ENCODE measurements around the gene EMSY. TPM values are rescaled to one million over a fixed set of nuclear protein-coding genes. Genes with fewer than 3 reads are reported as not detected.

Gene EMSY
- total RNA-seq, 1 donor from 2014 or later: 42.3 TPM

DNA sequence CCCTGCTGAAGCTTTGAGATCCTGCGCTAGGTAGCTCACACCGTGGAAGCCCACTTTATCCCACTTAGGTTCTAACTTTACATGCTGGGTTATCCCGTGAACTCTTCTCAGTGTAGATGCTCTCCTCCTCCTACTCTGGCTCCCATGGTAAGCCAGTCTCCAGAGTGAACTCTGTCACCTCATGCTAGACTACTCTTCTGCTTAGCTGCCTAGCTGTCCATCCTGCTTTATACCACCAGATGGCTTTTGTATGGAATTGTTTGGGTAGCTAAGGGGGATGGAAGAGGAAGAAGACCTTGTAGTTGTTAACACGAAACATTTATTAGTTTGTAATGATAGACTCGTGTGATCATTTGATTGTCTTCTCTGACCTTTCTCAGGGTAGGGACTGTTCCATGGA lies 46.8 kb downstream of the EMSY start:
- H3K9me3 Mint-ChIP-seq (ENCODE audit: low read depth): no peaks in the 10 kb centered on the region
- no peak overlapping the region for H3K27ac Mint-ChIP-seq
- no peak for DNase-seq (ENCODE audit: low spot score, unreplicated experiment)
- peaks cover 19% of the 10 kb centered on the region for H3K36me3 Mint-ChIP-seq (ENCODE audit: insufficient read depth)
- H3K4me1 Mint-ChIP-seq (ENCODE audit: low read depth): no peaks in the 10 kb centered on the region
- no peak overlapping the region for H3K4me3 Mint-ChIP-seq (ENCODE audit: low read depth)
- TF ChIP-seq, protein P1, sequence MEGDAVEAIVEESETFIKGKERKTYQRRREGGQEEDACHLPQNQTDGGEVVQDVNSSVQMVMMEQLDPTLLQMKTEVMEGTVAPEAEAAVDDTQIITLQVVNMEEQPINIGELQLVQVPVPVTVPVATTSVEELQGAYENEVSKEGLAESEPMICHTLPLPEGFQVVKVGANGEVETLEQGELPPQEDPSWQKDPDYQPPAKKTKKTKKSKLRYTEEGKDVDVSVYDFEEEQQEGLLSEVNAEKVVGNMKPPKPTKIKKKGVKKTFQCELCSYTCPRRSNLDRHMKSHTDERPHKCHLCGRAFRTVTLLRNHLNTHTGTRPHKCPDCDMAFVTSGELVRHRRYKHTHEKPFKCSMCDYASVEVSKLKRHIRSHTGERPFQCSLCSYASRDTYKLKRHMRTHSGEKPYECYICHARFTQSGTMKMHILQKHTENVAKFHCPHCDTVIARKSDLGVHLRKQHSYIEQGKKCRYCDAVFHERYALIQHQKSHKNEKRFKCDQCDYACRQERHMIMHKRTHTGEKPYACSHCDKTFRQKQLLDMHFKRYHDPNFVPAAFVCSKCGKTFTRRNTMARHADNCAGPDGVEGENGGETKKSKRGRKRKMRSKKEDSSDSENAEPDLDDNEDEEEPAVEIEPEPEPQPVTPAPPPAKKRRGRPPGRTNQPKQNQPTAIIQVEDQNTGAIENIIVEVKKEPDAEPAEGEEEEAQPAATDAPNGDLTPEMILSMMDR (IDR thresholded peaks at IDR 0.05; ENCODE audit: unreplicated experiment): no peak
- H3K27me3 Mint-ChIP-seq: no peaks in the 10 kb centered on the region

DNA sequence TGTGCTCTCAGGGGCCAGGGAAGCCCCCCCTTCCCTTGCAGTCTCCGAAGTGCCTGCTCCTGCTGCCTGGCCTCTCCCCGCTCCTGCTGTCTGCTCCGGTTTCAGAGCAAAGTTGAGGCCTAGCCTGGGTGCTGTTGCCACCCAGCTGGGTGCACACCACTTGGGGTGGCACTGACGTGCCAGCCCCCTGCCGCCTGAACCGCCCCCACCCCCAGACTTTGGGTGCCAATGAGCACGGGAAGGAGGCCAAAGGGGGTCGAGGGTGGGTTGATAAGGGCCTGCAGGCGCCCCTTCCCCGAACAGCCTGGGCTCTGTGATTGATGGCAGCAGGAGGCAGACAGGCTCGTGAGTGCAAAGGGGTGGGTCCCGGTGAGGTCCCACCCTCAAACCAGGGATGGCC lies 48.2 kb downstream of the EMSY start:
- Mint-ChIP-seq H3K27ac (no peak overlapping the region), H3K4me1 (ENCODE audit: low read depth) (no peaks in the 10 kb centered on the region), H3K36me3 (ENCODE audit: insufficient read depth) (peaks cover 26% of the 10 kb centered on the region), H3K9me3 (ENCODE audit: low read depth) (no peaks in the 10 kb centered on the region), H3K4me3 (ENCODE audit: low read depth) (no peak overlapping the region), H3K27me3 (no peaks in the 10 kb centered on the region)
- TF ChIP-seq, protein P1 (IDR thresholded peaks at IDR 0.05; ENCODE audit: unreplicated experiment): no peak
- no peak for DNase-seq (ENCODE audit: low spot score, unreplicated experiment)

DNA sequence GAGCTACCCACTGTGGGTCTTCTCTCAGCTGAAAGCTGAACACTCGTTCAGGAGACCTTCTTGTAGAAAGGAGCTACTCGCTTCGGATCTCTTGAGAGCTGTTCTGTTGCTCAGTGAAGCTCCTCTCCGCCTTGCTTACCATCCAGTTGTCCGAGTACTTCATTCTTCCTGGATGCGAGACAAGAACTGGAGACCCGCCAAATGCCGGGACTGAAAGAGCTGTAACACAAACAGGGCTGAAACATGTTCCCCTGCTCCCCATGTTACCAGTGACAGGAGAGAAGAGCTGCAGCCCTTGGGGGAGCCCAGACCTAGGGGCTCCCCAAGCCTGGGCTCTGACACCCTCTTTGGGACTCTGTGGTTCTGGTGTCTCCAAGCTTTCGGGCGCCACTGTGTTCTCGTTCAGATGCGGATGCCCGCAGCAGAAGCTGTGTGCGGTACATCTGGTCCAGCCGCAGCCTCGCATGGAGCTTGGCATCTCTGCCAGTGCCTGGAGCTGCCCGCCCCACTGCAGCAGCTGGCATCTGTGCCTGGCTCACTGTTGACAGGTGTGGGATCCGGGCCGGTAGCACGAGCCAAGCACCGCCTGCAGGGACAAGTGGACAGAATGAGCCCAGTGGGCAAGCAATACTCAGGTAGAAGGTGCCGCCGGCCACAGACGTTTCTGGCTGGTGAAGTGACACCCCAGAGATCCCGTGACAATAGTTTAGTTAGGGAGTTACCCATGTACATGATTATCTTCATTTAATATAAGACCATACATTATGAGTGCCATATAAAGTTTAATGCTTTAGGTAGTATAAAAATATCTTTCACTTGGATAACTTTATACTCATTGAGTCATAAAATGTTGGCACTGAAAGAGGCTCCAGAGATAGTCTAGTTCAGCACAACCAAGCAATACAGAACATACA lies 49.1 kb downstream of the EMSY start:
- Mint-ChIP-seq H3K4me1 (ENCODE audit: low read depth) (no peaks in the 10 kb centered on the region), H3K4me3 (ENCODE audit: low read depth) (no peak overlapping the region), H3K27ac (no peak overlapping the region), H3K9me3 (ENCODE audit: low read depth) (no peaks in the 10 kb centered on the region), H3K27me3 (no peaks in the 10 kb centered on the region), H3K36me3 (ENCODE audit: insufficient read depth) (peaks cover 24% of the 10 kb centered on the region)
- DNase-seq (ENCODE audit: low spot score, unreplicated experiment): no peak
- TF ChIP-seq, protein P1 (IDR thresholded peaks at IDR 0.05; ENCODE audit: unreplicated experiment): no peak

DNA sequence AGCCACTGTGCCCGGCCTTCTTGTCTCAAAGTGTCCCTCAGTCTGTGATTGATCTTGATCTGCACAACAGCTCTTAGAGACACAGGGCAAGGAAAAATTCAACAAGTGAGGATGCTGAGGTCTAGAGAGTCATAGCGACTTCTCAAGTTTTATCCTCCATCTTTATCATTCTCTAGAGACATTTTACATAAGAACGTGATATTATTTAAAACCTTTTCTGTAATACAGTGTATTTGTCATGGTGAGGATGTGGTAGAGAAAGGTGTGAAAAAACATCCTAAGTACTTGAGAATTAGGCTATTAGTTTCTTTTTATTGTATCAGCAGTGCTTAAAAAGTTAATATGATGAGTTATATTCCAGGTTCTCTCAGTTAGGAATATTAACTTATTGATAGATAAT lies 50.2 kb downstream of the EMSY start:
- Mint-ChIP-seq H3K27me3 (no peaks in the 10 kb centered on the region), H3K27ac (no peak overlapping the region), H3K4me1 (ENCODE audit: low read depth) (no peaks in the 10 kb centered on the region), H3K36me3 (ENCODE audit: insufficient read depth) (peaks cover 24% of the 10 kb centered on the region), H3K4me3 (ENCODE audit: low read depth) (no peak overlapping the region), H3K9me3 (ENCODE audit: low read depth) (no peaks in the 10 kb centered on the region)
- DNase-seq (ENCODE audit: low spot score, unreplicated experiment): no peak
- TF ChIP-seq, protein P1 (IDR thresholded peaks at IDR 0.05; ENCODE audit: unreplicated experiment): no peak

DNA sequence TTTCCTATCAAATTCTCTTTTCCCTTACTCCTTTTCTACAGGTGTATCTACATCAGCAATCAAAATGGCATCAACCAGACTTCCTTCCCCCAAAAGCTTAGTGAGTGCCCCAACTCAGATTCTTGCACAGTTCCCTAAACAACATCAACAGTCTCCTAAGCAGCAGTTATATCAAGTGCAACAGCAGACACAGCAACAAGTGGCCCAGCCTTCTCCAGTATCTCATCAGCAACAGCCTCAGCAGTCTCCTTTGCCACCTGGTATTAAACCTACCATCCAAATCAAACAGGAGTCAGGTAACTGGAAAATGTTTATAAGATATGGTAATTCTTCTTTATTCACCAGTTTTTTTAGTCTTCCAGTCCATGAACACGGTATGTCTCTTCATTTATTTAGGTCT lies 51.4 kb downstream of the EMSY start:
- TF ChIP-seq, protein P1 (IDR thresholded peaks at IDR 0.05; ENCODE audit: unreplicated experiment): no peak
- H3K4me1 Mint-ChIP-seq (ENCODE audit: low read depth): no peaks in the 10 kb centered on the region
- H3K36me3 Mint-ChIP-seq (ENCODE audit: insufficient read depth): peaks cover 33% of the 10 kb centered on the region

More for the DNA sequence above, 51.4 kb downstream of the EMSY start:
- DNase-seq (ENCODE audit: low spot score, unreplicated experiment): no peak
- H3K9me3 Mint-ChIP-seq (ENCODE audit: low read depth): peaks cover 11% of the 10 kb centered on the region
- H3K27ac Mint-ChIP-seq: no peak overlapping the region
- no peak overlapping the region for H3K4me3 Mint-ChIP-seq (ENCODE audit: low read depth)
- no peaks in the 10 kb centered on the region for H3K27me3 Mint-ChIP-seq

Measured in progenitor cell of endocrine pancreas (in vitro differentiated cells).